Osteocyte (in vitro differentiated cells): ENCODE data around the gene UST. TPM values are rescaled to one million over a fixed set of nuclear protein-coding genes. Genes with fewer than 3 reads are reported as not detected.
A peak's percentile ranks its signal among the peaks of the same experiment; 100 is the strongest.
"Not testable (repeated sequence)": the region's sequence is repeated elsewhere in the genome, so short reads cannot be mapped to it uniquely, and the experiment has no call there.

Experiments
- DNase-seq: peaks from one replicate; pipeline ENCODE4 v3.0.0; 2021; ENCODE audit warnings: mixed read lengths; ENCODE audit not compliant: unreplicated experiment; ENCODE audit errors: extremely low spot score
- H3K27ac Mint-ChIP-seq: one replicate; pipeline ENCODE4 v1.8.0; 2021; ENCODE audit warnings: mild to moderate bottlenecking, mixed read lengths; ENCODE audit not compliant: unreplicated experiment
- H3K27me3 Mint-ChIP-seq: one replicate; pipeline ENCODE4 v1.8.0; 2021; ENCODE audit warnings: mixed read lengths; ENCODE audit not compliant: unreplicated experiment
- H3K36me3 Mint-ChIP-seq: one replicate; pipeline ENCODE4 v1.8.0; 2021; ENCODE audit warnings: mixed read lengths; ENCODE audit not compliant: unreplicated experiment
- H3K4me1 Mint-ChIP-seq: one replicate; pipeline ENCODE4 v1.8.0; 2021; ENCODE audit warnings: mixed read lengths; ENCODE audit not compliant: unreplicated experiment
- H3K4me3 Mint-ChIP-seq: one replicate; pipeline ENCODE4 v1.8.0; 2021; ENCODE audit warnings: mild to moderate bottlenecking, moderate library complexity, mixed read lengths; ENCODE audit not compliant: unreplicated experiment
- H3K9me3 Mint-ChIP-seq: one replicate; pipeline ENCODE4 v1.8.0; 2021; ENCODE audit warnings: mixed read lengths; ENCODE audit not compliant: unreplicated experiment
- CTCF ChIP-seq: fragments of 200-600 bp; sonication (generic); IDR thresholded peaks from 2 replicates; pipeline ENCODE4 v1.5.0; 2021; ENCODE audit warnings: antibody characterized with exemption, mild to moderate bottlenecking, moderate library complexity
- total RNA-seq: library from RNA; stranded (reverse); gene quantifications from 2 replicates; pipeline ENCODE4 v1.2.1, GENCODE V29; 2021

Gene UST
- total RNA-seq, 1 donor from 2014 or later, result 15.7 TPM

- no peaks in the 10 kb centered on the region for H3K36me3 Mint-ChIP-seq
- peak overlapping the region; percentile 54 for H3K4me3 Mint-ChIP-seq
- no peak for DNase-seq
- H3K27ac Mint-ChIP-seq, result peak overlapping the region; percentile 98
- H3K27me3 Mint-ChIP-seq, result no peaks in the 10 kb centered on the region
- TF ChIP-seq CTCF, result no peak
- H3K9me3 Mint-ChIP-seq, result no peaks in the 10 kb centered on the region
- H3K4me1 Mint-ChIP-seq, result peaks cover 81% of the 10 kb centered on the region
Measured at GRCh38 chr6:149032599-149033405, 286.0 kb downstream of the UST start.

- Mint-ChIP-seq H3K27me3 (no peaks in the 10 kb centered on the region), H3K27ac (peak overlapping the region; percentile 98), H3K9me3 (no peaks in the 10 kb centered on the region), H3K36me3 (no peaks in the 10 kb centered on the region), H3K4me3 (no peak overlapping the region), H3K4me1 (peaks cover 86% of the 10 kb centered on the region)
- TF ChIP-seq CTCF, result no peak
- DNase-seq, result no peak
Measured at GRCh38 chr6:149033454-149033853, 286.6 kb downstream of the UST start.

- H3K4me3 Mint-ChIP-seq, result no peak overlapping the region
- no peak for DNase-seq
- TF ChIP-seq CTCF, result no peak
- no peaks in the 10 kb centered on the region for H3K27me3 Mint-ChIP-seq
- peaks cover 5% of the 10 kb centered on the region for H3K36me3 Mint-ChIP-seq
- H3K27ac Mint-ChIP-seq, result no peak overlapping the region
- peaks cover 76% of the 10 kb centered on the region for H3K4me1 Mint-ChIP-seq
- no peaks in the 10 kb centered on the region for H3K9me3 Mint-ChIP-seq
Measured at GRCh38 chr6:149035766-149036165, 288.9 kb downstream of the UST start.

- Mint-ChIP-seq H3K4me3 (peak overlapping the region; percentile 46), H3K27me3 (no peaks in the 10 kb centered on the region)
Measured at GRCh38 chr6:149037051-149037671, 290.3 kb downstream of the UST start.

GRCh38 chr6:149039025-149039424, 292.2 kb downstream of the UST start:
- not testable (repeated sequence) for H3K27me3 Mint-ChIP-seq, H3K4me3 Mint-ChIP-seq, H3K36me3 Mint-ChIP-seq, H3K27ac Mint-ChIP-seq, H3K9me3 Mint-ChIP-seq, DNase-seq
- peaks cover 43% of the 10 kb centered on the region for H3K4me1 Mint-ChIP-seq

More at GRCh38 chr6:149037051-149037671, 290.3 kb downstream of the UST start:
- H3K4me1 Mint-ChIP-seq, result peaks cover 62% of the 10 kb centered on the region
- H3K27ac Mint-ChIP-seq, result peak overlapping the region; percentile 97
- no peak for DNase-seq
- no peaks in the 10 kb centered on the region for H3K9me3 Mint-ChIP-seq
- peaks cover 5% of the 10 kb centered on the region for H3K36me3 Mint-ChIP-seq
- TF ChIP-seq CTCF, result no peak
